ENCODE results near the gene NAGA. TPM values are rescaled to one million over a fixed set of nuclear protein-coding genes. Genes with fewer than 3 reads are reported as not detected.

NAGA gene
- polyA plus RNA-seq, 3 donors: 123 to 218 (median 200) TPM

DNA sequence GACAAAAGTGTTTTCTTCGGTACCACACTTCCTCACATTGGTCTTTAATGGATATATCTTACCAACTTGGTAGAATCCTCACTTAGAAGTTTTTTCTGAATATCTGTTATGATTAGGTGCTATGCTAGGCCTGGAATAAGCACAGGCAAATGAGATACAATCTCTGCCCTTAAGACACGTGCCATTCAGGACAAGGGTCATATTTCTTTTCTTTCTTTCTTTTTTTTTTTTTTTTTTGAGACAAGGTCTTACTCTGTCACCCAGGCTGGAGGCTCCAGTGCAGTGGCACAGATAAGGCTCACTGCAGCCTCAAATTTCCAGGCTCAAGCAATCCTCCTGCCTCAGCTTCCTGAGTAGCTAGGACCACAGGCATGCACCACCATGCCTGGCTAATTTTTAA is 49.0 kb downstream of the NAGA start:
- Histone ChIP-seq H3K4me1 (ENCODE audit: control insufficient read depth in 1 of 2, insufficient read depth in 2 of 2, low read length in 2 of 2) (peaks cover 8 to 10% of the 10 kb centered on the region in 2 donors), H2AFZ (ENCODE audit: insufficient read depth, low read depth, low read length, poor library complexity, severe bottlenecking) (no peak overlapping the region), H3K4me3 (replicated peaks in 1 of 3; ENCODE audit: low read depth in 2 of 3, low read length in 3 of 3) (no peak overlapping the region), H3K36me3 (replicated peaks in 1 of 2; ENCODE audit: control insufficient read depth in 1 of 2, insufficient read depth in 2 of 2, low read length in 2 of 2) (no peaks in the 10 kb centered on the region), H3K27ac (ENCODE audit: low read depth in 1 of 2, low read length in 2 of 2) (no peak overlapping the region), H3K9me3 (replicated peaks in 1 of 2; ENCODE audit: control insufficient read depth in 1 of 2, insufficient read depth in 1 of 2, low read length in 2 of 2) (no peaks in the 10 kb centered on the region), H4K20me1 (ENCODE audit: insufficient read depth, low read length) (no peaks in the 10 kb centered on the region), H3K27me3 (ENCODE audit: control insufficient read depth in 2 of 2, insufficient read depth in 2 of 2, low read length in 2 of 2) (peaks cover 0 to 3% of the 10 kb centered on the region in 2 donors), H3K79me2 (ENCODE audit: insufficient read depth, low read length) (no peaks in the 10 kb centered on the region), H3K4me2 (replicated peaks; ENCODE audit: extremely low read depth, low read length, poor library complexity, severe bottlenecking) (no peak overlapping the region), H3K9ac (ENCODE audit: insufficient read depth, low read length, poor library complexity, severe bottlenecking) (no peak overlapping the region)
- H3K27ac Mint-ChIP-seq: no peak overlapping the region
- WGBS (ENCODE audit: insufficient coverage): 88% methylated on average over 1 of the region's 2 CpGs
- H3K36me3 Mint-ChIP-seq: no peaks in the 10 kb centered on the region
- DNase-seq: no peak
- TF ChIP-seq, protein P1, sequence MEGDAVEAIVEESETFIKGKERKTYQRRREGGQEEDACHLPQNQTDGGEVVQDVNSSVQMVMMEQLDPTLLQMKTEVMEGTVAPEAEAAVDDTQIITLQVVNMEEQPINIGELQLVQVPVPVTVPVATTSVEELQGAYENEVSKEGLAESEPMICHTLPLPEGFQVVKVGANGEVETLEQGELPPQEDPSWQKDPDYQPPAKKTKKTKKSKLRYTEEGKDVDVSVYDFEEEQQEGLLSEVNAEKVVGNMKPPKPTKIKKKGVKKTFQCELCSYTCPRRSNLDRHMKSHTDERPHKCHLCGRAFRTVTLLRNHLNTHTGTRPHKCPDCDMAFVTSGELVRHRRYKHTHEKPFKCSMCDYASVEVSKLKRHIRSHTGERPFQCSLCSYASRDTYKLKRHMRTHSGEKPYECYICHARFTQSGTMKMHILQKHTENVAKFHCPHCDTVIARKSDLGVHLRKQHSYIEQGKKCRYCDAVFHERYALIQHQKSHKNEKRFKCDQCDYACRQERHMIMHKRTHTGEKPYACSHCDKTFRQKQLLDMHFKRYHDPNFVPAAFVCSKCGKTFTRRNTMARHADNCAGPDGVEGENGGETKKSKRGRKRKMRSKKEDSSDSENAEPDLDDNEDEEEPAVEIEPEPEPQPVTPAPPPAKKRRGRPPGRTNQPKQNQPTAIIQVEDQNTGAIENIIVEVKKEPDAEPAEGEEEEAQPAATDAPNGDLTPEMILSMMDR (IDR thresholded peaks at IDR 0.05): no peak
- H3K27me3 Mint-ChIP-seq (ENCODE audit: low read depth in 3 of 3): peaks cover 4 to 13% (median 6%) of the 10 kb centered on the region in 3 donors
- intact Hi-C loops (cut with micrococcal nuclease): no loop called here
- H3K4me1 Mint-ChIP-seq: peaks cover 8% of the 10 kb centered on the region
- peaks cover 0 to 2% (median 0%) of the 10 kb centered on the region in 7 donors for H3K9me3 Mint-ChIP-seq
- H3K4me3 Mint-ChIP-seq: no peak overlapping the region

DNA sequence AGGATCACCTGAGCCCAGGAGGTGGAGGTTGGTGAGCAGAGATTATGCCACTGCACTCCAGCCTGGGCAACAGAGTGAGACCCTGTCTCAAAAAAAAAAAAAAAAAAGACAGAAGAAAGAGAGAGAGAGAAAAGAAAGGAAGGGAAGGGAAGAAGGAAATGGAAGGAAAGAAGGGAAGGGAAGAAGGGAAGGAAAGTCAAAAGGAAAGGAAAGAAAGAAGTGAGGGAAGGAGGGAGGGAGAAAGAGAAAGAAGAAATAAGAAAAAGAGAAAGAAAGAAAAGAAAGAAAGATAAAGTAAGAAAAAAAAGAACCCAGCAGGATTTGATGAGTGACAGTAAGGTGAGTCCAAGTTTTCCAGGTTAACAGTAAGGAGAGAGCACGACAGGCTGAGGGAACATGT is 52.4 kb downstream of the NAGA start:
- TF ChIP-seq, protein P1 (IDR thresholded peaks at IDR 0.05): no peak
- Histone ChIP-seq H3K4me1 (ENCODE audit: control insufficient read depth in 1 of 2, insufficient read depth in 2 of 2, low read length in 2 of 2) (peaks cover 8 to 10% of the 10 kb centered on the region in 2 donors), H2AFZ (ENCODE audit: insufficient read depth, low read depth, low read length, poor library complexity, severe bottlenecking) (no peak overlapping the region), H3K36me3 (replicated peaks in 1 of 2; ENCODE audit: control insufficient read depth in 1 of 2, insufficient read depth in 2 of 2, low read length in 2 of 2) (no peaks in the 10 kb centered on the region), H3K9me3 (replicated peaks in 1 of 2; ENCODE audit: control insufficient read depth in 1 of 2, insufficient read depth in 1 of 2, low read length in 2 of 2) (no peaks in the 10 kb centered on the region), H3K27me3 (ENCODE audit: control insufficient read depth in 2 of 2, insufficient read depth in 2 of 2, low read length in 2 of 2) (peaks cover 0 to 3% of the 10 kb centered on the region in 2 donors), H3K4me3 (replicated peaks in 1 of 3; ENCODE audit: low read depth in 2 of 3, low read length in 3 of 3) (no peak overlapping the region), H3K4me2 (replicated peaks; ENCODE audit: extremely low read depth, low read length, poor library complexity, severe bottlenecking) (no peak overlapping the region), H4K20me1 (ENCODE audit: insufficient read depth, low read length) (no peaks in the 10 kb centered on the region), H3K79me2 (ENCODE audit: insufficient read depth, low read length) (no peaks in the 10 kb centered on the region), H3K9ac (ENCODE audit: insufficient read depth, low read length, poor library complexity, severe bottlenecking) (no peak overlapping the region), H3K27ac (ENCODE audit: low read depth in 1 of 2, low read length in 2 of 2) (no peak overlapping the region)
- WGBS (ENCODE audit: insufficient coverage): no CpG with 5 or more reads among the region's 1 CpG
- DNase-seq: no peak
- H3K27ac Mint-ChIP-seq: no peak overlapping the region
- peaks cover 0 to 2% (median 0%) of the 10 kb centered on the region in 7 donors for H3K9me3 Mint-ChIP-seq
- intact Hi-C loops (cut with micrococcal nuclease): no loop called here
- H3K36me3 Mint-ChIP-seq: no peaks in the 10 kb centered on the region
- H3K4me1 Mint-ChIP-seq: peaks cover 8% of the 10 kb centered on the region
- peaks cover 4 to 13% (median 9%) of the 10 kb centered on the region in 3 donors for H3K27me3 Mint-ChIP-seq (ENCODE audit: low read depth in 3 of 3)
- H3K4me3 Mint-ChIP-seq: no peak overlapping the region

All from CD14-positive monocyte (primary cell).